Stimulated activated CD8-positive, alpha-beta memory T cell treated with anti-CD3 and anti-CD28 coated beads, Interleukin-4, amount 100 ng/mL, for 4 hours (primary cell): ENCODE data around the gene TUBG1.

Experiments used
- DNase-seq, 2 donors: peaks; one replicate each; pipeline ENCODE4 v3.0.0-alpha.2; 2020; ENCODE audit warnings: low read depth in 2 of 2, low spot score in 1 of 2

TUBG1 gene

GRCh38 chr17:42609182-42609813 is at the start of gene TUBG1, which contains the start of gene RETREG3:
Gene TUBG1 (plus strand): TSS chr17:42609683. CDS start chr17:42609738, 55 bp downstream.
Gene RETREG3 (minus strand): TSS chr17:42609374. CDS start chr17:42609324, 50 bp downstream.
- DNase-seq, result peak; percentile 96 to 98

GRCh38 chr17:42560246-42560645 is 49.2 kb upstream of the TUBG1 start:
- no peak for DNase-seq

- peak; percentile 80 to 85 for DNase-seq
These were observed 47.5 kb upstream of the TUBG1 start, which contains the start of gene COASY for GRCh38 chr17:42561897-42562387. Gene COASY (plus strand): TSS chr17:42562148. CDS start chr17:42562623, 475 bp downstream.

- DNase-seq, result no peak
These were observed 46.9 kb upstream of the TUBG1 start for GRCh38 chr17:42562388-42563142.

DNA sequence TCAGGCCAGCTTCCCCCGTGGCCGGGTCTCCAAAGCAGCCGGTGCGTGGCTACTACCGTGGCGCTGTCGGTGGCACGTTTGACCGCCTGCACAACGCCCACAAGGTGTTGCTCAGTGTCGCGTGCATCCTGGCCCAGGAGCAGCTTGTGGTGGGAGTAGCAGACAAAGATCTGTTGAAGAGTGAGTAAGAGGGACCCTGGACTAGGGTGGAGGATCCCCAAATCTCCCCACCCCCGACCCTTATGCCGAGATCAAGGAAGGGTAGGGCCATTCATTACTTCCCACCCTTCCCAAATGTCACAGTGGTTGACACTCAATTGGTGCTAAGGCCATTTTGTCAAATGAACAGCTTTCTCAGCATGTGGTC is 46.4 kb upstream of the TUBG1 start:
- no peak for DNase-seq

DNA sequence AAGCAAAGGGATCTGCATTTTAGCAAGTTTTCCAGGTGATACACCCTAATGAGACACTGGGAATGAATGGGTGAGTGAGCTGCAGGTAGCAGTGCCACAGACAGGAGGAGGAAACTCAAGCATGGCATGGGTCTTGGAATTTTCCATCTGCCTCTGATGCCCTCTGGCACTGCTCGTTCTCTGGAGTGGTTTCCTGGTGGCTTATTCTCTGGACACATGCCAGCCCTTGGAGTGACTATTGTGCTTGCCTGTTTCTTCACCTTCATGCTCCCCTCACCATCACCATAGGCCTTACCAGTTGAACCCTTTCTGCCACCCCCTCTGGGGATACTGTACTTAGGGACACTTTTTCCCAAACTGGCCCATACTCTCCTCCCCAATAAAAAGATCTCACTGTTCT is 45.9 kb upstream of the TUBG1 start:
- no peak for DNase-seq

DNA sequence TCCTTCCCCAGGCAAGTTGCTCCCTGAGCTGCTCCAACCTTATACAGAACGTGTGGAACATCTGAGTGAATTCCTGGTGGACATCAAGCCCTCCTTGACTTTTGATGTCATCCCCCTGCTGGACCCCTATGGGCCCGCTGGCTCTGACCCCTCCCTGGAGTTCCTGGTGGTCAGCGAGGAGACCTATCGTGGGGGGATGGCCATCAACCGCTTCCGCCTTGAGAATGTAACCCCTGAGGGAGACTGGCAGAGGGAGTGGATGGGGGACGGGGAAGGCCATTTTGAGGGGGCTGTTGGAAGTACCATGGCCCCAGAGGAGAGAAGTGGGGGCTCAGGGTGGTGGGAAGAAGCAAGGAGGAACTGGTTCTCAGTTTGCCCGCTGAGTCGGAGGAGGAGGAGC is 45.5 kb upstream of the TUBG1 start:
- no peak for DNase-seq

GRCh38 chr17:42564815-42565522 is 44.5 kb upstream of the TUBG1 start:
- DNase-seq, result no peak

DNA sequence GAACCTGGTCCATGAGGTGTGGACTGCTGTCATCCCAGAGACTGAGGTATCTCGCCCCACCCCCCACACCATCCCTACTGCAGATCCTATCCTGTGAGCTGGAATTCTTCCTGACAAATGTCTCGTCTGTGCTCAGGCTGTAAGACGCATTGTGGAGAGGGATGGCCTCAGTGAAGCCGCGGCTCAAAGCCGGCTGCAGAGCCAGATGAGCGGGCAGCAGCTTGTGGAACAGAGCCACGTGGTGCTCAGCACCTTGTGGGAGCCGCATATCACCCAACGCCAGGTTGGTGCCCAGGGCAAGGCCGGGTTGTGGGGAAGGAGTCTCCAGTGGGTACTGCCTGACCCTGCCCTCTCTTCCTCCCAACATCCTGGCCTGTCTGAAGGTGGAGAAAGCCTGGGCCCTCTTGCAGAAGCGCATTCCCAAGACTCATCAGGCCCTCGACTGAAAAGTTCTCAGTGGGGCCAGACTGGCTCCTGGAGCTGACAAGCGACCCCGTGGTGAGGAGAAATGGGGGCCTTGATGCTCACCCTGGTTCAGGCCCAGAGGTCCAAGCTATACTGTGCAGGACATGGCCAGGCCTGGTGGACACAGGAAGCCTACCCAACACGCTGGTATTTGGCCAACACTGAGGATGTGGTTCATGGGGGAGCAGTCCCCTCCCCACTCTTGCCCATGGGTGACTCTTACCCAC is 43.8 kb upstream of the TUBG1 start:
- no peak for DNase-seq

GRCh38 chr17:42566215-42566882 is 43.1 kb upstream of the TUBG1 start:
- no peak for DNase-seq

DNA sequence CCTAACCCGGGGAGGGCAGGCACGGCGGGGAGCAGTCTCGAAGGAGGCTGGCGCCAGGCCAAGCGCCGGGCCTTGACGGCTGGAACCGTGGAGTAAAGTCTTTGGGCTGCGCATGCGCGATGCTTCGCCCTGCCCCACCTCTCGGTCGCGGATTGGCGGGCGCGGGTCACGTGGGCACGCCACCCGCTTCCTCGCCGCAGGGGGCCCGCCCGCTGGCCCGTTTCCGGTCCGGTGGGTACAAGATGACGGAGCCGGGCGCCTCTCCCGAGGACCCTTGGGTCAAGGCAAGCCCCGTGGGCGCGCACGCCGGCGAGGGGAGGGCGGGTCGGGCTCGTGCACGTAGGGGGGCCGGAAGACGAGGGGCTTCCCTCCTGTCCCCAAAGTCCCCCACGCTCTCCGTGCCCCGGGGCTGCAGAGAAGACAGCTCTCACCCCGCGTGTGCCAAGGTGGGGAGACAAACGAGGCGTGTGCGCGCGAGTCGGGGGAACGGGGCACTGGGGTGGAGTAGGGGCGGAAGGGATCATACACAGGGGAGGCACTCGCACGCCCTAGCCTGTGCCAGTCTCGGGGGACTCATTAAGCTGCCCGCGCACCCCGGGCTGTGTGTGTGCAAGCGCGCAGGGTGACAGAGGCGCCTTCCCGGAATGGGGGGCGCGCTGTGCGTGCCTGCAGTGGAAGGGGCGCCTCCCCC is 42.5 kb upstream of the TUBG1 start, which contains the start of gene MLX:
TSS of gene MLX (plus strand) at position 218 of the 691 bp plus-strand sequence. CDS start at position 243, 25 bp downstream.
- DNase-seq, result peak; percentile 72 to 86

- DNase-seq, result no peak
These were observed 41.0 kb upstream of the TUBG1 start for GRCh38 chr17:42568341-42569111.

- DNase-seq, result no peak
These were observed 37.9 kb upstream of the TUBG1 start for GRCh38 chr17:42571435-42572225.

DNA sequence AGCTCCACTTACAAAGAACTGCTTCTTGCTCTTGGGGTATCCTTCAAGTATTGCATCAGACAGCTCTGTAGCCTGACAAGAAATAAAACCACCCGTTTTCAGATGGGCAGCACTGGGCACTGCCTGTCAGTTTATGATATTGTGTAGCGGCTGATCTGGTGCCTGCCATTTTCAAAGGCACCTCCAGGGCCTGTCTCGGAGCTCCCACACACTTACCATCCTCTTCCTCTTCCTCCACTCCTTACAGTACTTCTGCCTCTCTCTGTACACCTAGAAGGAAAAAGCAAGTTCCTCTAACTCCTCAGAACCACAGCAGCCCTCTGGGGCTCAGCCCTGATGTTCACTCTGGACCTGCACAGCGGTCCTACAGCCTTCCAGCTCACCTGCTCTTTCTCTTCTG is 36.4 kb upstream of the TUBG1 start:
- DNase-seq, result no peak

DNA sequence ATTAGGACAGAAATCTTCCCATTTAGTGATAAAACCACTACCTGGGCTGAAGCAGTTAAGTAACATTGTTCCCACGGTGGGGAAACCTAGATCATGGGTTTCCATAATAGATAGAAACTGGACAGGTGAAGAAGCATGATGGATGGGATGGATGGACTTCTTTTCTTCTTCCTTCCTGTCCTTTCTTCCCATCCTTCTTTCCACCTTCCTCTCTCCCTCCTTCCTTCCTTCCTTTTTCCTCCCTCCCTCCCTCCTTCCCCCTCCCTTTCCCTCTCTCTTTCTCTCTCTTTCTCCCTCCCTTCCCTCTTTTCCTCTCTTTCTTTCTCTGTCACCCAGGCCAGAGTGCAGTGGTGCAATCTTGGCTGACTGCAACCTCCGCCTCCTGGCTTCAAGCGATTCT is 35.0 kb upstream of the TUBG1 start:
- no peak for DNase-seq

- no peak for DNase-seq
These were observed 32.3 kb upstream of the TUBG1 start for GRCh38 chr17:42577140-42577531.

DNA sequence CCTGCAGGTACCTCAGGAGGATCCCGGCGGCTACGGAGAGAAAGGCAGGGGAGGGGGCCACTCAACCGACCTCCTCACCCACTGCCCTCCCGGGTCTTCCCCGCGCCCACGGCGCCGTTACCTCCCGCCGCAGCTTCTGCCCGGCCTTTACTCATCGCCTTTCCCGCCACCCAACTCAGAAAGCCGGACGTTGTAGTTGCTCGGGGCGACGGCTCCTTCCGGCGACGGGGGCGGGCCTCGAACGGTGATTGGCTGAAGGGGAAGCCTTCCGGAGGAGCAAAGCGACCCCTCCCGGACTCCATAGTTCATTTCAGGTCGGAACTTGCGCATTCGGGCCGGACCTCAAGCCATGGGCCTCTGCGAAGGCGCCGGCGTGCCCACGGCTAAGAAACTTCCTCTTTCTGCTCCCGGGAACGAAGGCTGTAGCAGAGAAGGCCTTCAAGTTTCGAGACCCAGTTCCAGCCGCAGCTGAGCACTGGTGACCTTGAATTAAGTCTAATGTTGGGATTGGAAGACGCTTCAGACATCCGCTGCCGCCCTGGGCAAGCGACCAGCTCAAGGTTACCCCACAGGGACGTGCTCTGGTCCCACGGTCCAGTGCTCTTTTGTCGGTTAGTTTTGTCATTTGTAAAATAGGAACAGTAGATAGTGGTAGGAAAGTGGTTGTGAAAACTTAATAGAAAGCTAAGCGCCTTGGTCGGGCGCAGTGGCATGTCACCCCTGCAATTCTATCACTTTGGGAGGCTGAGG is 31.8 kb upstream of the TUBG1 start, which contains the start of gene PSMC3IP:
TSS of gene PSMC3IP (minus strand) at position 198 of the 750 bp plus-strand sequence. CDS start at position 155, 43 bp downstream.
- DNase-seq, result peak; percentile 80 to 81
